Measurements from ENCODE around the gene PARP8. TPM values are rescaled to one million over a fixed set of nuclear protein-coding genes. Genes with fewer than 3 reads are reported as not detected.
"Not testable (repeated sequence)": the region's sequence is repeated elsewhere in the genome, so short reads cannot be mapped to it uniquely, and the experiment has no call there.

Gene PARP8, protein sequence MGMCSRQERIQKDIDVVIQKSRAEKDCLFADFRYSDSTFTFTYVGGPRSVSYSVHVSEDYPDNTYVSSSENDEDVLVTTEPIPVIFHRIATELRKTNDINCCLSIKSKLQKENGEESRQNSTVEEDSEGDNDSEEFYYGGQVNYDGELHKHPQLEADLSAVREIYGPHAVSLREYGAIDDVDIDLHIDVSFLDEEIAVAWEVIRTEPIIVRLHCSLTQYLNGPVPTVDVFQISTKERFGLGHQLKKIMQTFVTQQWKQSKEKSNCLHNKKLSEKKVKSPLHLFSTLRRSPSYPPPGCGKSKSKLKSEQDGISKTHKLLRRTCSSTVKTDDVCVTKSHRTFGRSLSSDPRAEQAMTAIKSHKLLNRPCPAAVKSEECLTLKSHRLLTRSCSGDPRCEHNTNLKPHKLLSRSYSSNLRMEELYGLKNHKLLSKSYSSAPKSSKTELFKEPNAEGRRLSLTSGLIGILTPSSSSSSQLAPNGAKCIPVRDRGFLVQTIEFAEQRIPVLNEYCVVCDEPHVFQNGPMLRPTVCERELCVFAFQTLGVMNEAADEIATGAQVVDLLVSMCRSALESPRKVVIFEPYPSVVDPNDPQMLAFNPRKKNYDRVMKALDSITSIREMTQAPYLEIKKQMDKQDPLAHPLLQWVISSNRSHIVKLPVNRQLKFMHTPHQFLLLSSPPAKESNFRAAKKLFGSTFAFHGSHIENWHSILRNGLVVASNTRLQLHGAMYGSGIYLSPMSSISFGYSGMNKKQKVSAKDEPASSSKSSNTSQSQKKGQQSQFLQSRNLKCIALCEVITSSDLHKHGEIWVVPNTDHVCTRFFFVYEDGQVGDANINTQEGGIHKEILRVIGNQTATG
- total RNA-seq, result 0.42 and 0.51 TPM in 2 replicates

DNA sequence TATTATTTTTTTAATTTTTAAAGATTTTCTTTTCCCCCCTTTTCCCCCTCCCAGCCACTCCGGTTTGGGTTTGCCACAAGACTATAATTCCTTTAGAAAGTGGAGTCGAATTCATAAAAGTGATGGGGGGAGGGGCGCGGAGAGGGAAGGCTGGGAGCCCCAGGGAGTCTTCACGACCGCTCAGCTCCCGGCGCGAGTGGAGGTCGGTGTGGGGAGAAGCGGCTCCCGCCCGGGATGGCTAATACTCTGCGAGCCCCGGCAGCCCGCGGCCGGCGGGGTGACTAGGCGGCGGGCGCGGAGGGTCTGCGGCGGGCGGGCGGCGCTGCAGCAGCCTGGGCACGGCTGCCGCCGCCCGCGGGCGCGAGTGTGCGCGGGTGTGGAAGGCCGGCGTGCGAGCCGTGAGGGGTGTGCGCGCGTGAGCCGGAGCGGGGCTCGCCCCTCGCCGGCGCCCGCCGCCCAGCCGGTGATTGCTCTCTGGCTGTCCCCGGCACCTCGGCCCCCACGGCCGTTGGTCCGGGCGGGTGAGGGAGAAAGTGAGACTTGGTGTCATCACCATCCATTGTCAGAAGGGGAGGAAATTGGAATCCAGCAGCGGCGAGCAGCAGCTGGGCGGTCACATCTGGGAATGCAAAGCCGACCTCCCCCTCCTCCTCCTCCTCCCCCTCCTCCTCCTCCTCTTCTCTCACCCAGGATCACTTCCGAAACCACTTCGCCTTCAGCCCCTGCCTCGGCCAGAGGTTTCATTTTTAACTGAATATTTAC lies at the start of gene PARP8:
TSS of gene PARP8 (plus strand) at position 377 of the 762 bp plus-strand sequence. CDS start 459 bp downstream, outside the sequence.
- DNase-seq, result peak; percentile 7

DNA sequence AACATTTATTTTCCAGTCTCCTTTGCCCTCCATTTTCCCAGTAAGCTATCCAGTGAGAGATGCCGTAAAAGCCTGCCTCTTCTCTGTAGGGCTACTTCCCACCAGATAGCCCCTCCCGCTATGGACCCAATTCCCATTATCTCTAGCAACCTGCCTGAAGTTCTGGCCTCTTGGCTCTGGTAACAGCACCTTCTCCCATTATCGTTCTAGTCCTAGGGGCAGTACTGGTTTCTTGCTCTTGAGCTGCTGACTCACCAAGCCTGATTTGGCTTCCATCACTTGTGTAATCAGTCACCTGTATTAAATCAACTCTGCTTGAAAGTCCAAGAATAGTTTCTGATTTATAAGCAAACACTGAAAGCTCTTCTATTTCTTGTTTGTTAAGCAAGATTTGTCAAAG lies 42.8 kb upstream of the PARP8 start:
- DNase-seq, result no peak

DNA sequence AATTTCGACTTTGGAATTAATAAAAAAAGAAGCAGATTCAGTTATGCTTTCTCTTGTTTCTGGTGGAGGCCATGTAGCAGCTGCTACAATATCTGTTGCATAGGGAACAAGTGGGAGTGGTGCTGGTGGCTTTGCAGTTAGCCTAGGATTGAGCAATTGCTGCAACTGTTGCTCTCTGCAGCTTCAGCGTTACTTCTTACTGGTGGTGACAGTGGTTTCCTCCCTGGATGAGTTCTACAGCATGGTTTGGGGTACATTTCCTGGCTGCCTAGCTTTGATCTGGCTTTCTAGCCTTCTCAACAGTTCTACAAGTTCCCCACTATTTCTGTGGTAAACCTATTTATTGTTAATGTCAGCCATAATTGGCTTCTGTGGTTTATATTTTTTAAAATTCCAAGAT lies 31.6 kb upstream of the PARP8 start:
- DNase-seq, result not testable (repeated sequence)

DNA sequence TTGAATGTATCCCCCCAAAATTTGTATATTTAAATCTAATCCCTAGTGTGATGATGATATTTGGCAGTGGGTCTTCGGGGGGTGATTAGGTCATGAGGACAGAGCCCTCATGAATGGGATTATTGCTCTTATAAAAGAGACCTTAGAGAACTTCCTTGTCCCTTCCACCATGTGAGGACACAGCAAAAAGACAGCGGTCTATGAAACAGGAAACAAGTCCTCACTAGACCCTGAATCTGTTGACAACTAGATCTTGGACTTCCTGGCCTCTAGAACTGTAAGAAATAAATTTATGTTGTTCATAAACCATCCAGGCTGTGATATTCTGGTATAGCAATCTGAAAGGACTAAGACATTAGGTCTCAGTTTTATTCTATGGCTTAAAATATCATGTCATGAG lies 28.9 kb upstream of the PARP8 start:
- not testable (repeated sequence) for DNase-seq

DNA sequence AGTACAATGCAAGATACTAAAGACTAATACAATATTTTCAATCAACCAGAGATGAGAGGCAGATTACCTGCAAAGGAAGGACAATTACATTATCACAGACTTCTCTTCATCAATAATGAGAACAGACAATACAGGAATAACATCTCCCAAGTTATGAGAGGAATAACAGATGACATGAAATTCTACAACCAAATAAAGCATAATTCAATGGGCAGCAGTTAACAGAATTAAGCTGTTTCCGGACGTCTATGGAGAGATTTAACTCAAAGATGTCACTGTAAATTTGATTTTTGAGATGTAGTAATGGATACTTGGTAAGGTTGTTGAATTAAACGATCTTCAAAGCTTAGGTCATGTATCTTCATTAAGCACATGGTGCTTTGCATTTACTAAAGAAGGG lies 19.8 kb upstream of the PARP8 start:
- DNase-seq, result no peak

DNA sequence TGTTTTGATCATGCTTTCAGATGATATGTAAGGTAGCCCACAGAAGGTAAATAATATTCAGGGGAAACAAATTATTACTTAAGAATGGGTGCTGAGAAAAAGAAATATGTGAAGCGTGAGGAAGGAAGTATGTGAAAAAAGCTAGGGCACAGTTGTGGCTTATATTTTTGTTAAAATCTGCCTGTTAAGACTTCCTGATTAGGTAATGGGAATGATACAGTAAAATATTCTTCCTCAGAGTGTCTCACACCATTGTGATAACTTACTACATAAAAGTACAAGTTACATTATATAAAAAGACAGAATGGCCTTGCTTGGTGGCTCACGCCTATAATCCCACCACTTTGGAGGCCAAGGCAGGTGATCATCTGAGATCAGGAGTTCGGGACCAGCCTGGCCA lies 18.7 kb upstream of the PARP8 start:
- no peak for DNase-seq

DNA sequence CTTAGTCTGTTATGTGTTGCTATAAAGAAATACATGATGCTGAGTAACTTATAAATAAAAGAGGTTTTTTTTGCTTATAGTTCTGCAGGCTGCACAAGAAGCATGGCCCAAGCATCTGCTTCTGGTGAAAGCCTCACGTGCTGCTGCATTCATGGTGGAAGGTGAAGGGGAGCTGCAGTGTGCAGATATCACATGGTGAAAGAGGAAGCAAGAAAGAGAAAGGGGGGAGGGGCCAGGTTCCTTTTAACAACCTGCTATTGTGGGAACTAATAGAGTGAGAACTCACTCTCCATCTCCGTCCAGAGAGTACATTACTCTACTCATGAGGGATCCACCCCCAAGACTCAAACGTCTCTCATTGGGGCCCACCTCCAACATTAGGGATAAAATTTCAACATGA lies 12.5 kb upstream of the PARP8 start:
- no peak for DNase-seq

DNA sequence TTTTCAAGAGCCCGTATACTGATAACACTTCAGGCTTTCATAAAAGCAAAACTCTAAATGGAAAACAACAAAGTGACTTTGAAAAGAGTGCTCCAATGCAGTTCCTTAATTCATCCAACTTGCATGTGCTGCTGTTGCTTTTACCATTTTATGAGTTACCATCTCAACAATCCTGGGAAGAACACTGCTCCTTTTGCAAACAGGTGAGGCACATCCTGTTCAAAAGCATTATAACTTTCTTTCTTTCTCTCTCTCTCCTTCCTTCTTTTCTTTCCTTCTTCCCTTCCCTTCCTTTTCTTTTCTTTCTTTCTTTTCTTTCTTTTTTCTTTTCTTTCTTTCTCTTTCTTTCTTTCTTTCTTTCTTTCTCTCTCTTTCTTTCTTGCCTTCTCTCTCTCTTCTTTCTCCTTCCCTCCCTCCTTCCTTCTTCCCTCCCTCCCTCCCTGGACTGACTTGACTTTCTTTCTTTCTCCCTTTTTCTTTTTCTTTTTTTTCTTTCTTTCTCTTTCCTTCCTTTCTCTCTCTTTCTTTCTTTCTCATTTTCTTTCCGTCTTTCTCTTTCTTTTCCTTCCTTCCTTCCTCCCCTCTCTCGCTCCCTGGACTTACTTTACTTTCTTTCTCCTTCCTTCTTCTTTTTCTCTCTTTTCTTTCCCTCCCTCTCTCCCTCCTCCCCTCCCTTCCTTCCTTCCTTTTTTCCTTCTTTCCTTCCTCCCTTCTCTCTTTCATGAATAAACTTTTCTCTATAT lies 11.2 kb upstream of the PARP8 start:
- no peak for DNase-seq

DNA sequence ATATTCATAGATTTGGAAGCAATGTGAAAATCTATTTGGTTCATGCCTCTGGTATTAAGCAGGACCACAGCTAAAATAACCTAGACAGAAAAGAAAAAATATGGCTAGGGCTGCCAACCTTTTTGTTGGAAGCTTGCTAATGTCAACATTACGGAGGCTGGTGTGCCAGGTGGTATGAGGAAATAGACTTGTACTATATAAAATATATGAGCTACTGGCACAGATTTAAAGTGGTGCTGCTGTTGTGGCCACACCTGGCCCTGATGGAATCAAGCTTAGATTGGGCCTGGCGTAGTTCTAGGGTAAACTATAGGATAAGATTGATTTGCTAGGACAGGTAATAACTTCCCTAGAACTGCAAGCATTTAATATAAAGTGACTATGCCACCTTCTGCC lies 10.6 kb upstream of the PARP8 start:
- no peak for DNase-seq

DNA sequence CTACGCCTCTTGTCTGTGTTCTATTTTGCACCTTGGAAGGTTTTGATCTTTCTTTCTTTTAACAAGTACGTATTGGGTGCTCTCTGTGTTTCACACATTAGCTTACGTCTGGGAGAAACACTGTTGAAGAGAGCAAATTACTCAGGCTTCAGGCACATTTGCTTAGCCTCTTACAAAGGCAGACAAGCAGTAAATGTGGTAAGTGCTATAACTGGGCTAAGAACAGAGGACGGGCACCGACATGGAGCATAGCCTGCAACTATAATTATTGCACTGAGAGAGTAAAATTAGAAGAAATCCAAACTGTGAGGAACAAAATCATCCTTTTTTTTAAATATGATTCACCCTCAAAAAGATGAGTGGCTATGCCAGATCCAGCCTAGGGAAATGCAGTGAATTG lies 9.4 kb upstream of the PARP8 start:
- no peak for DNase-seq

DNA sequence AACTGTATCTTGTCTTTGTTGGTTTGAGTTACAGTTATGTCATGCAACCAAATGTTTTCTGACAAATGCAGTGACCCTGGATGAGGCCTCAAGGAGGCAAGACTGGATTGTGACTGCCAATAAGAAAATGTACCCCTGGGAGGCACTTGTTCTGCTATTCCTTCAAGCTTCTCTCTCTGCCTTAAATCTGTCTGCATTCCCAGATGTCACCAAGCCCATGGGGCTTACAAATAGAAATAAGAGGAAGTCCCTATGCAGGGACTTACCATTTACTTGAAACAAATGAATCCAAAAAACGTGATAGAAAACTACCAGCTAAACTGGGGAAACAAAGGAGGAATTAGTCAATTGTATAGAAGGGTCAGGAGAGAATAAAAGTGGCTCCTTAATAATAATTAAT lies 8.2 kb upstream of the PARP8 start:
- DNase-seq, result no peak

DNA sequence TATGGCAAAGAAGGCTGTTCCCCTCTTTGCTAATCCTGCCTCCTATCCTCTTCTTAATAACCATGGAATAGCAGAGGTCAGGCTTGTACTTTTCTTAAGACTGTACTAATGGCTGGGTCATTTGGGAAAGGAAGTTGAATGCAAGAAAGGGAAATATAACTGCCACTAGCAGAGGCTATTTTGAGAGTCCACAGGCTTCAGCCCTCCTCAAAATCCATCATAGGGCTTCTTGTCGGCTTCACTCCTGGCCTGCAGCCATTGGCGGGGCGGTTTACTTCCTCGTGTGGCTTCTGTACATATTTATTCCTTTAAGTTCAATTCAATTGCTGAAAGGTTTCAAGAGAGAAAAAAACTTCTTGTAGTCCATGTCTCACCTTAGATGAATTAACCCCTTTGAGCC lies 2.8 kb upstream of the PARP8 start:
- no peak for DNase-seq

DNA sequence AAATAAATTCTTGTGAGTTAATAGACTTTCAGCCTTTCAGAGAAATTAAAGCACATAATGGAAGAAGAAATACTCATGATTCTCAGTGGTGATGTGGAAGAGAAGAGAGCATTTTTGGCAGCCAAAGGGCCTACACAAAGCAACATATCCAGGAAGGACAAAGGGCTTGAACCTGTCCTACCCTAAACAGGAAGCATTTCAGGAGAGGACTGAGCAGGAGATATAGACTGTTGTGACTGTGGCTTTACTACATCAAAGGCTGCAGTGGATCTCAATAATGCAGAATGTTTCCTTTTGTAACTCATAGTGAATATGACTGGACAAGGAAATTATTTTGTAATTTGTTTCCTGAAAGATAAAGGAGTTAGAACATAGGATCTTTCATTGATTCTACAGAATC lies 1.3 kb upstream of the PARP8 start:
- no peak for DNase-seq

DNA sequence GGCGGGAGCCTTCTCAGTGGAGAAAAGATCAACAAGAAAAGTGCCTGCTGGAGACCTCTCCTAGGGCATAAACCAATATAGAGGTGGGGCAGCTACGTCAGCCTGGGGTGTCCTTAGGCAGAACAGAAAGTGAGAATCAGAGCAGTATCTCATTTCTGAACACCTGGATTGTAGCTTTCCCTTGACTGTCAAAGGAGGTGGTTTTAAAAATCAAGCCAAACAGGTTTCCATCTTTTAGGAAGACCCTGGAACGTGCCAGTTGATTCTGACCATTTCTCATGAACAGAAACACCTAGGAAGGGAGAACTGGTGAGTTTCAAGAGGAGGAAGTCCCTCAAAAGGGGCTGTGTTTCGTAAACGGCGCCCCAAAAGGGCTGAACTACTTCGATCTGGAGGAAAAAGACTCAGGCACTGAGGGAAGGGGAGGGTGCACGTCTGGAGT lies 655 bp upstream of the PARP8 start:
- not testable (repeated sequence) for DNase-seq

DNA sequence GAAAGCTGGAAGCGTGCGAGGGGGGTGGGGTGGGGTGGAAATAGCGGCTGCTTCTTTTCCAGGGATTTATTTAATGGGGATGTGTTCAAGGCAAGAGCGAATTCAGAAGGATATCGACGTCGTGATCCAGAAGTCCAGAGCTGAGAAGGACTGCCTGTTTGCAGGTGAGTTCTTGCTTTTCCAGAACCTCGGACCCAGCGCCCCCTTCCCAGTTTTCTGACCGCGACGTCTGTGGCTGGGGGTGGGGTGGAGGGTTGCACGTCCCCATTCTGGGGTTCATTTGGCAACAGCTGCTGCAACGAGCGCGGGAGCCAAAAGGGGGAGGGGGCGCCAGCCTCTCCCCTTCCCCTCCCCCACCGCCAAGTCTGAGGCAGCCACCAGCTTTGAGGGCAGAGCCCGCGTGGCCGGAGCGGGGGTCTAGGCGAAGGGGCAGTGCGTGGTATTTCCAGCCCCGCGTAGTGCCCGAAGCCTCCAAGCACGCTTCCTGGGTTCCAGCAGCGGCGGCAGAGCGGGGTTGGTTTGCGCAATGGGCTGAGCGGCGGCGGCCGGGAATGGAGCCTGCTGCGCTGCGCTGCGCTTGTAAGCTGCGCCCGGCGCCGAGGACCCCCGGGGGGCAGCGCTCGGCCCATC lies 701 bp downstream of the PARP8 start:
- DNase-seq, result peak; percentile 18

DNA sequence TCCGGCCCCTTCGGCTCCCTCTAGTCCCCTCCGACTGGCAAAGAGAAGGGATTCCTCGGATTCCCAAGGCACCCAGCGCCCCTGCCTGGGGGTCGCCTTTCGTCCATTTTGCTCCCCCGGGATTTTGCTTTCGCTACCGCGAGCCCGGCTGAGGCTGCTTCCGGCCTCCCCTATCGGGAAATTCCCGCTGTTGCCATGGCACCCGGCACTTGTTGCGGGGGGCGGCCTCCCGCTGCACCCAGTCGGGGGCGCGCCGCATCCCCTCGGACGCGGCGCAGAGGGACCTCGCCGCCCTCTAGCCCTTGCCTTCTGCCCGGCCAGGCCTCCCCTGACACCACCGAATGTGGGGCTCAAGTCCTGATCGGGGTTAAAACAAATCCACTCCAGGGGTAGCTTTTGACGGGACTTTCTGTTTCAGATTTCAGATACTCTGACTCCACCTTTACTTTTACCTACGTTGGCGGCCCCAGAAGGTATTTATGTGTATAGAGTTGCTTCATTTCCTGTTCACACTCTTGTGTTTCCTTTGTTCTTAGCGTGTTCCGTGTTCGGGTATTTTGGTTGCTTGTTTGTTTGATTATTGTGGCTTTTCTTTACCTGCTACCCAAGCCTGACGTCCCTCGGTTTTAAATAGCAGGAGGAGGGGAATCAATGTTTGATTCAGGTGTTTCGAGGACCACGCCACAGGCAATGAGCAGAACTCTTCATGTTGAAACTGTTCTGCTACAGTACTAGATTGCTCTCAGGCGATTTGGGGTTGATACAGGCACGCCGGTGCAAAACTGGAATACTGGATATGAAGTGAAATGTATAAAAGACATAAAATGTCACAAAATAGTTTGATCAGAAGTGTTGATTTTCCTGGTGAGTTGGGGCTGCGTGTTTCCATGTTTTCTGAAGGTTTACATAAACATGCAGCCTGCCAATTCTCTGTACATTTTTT lies 1.5 kb downstream of the PARP8 start:
- DNase-seq, result peak; percentile 27

DNA sequence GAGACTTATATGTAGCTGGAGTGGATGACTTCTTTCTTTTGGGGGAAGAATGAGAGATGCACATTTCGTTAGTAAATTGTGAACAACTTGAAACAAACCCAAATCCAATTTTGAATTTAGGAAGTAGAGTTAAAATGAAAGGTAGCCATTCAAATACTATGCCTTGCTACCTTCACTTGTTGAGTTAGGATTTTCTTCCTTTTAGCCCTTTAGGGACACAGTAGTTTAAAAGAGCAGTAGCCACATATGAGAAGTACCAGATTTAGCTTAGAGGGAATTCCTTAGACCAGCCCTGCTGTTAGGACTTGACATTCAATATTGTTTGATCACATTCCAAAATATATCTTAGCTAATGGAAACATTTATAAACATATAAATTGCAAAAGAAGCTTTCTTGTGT lies 2.2 kb downstream of the PARP8 start:
- not testable (repeated sequence) for DNase-seq

DNA sequence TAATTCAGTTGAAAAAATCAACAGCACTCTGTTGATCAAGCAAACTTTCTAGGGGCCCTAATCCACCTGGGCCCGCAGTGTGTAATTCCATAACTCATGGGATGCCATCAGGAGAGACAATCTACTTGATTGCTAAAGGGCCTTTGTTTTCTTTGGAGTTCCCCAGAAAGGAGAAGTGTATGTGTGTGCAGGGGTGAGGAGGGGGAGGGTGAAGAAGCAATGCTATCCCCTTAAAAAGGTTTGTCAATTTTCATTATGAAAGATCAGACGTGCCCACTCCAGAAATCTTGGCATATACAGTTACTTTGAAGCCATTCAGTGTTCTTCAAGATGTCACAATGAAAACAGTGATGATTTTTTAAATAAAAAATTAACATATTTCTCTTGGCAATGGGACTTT lies 6.2 kb downstream of the PARP8 start:
- no peak for DNase-seq

DNA sequence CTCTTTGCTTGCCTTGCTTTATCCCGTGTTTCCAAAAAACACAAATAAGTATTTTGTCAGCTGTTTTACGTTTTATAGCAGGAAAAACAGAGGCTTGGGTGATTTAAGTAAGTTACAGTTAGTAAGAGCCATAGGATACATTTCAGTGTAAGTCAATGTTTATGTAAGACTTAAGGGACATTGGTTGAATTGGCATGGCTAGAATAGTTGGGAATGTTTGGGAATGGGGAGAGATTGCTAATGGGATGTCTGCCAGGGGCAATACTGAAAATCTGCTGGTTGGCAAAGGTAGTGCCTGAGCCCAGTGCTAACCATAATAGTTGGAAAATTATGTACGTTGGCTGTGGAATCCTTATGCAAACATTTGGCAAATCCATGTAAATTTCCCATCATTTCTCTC lies 7.0 kb downstream of the PARP8 start:
- not testable (repeated sequence) for DNase-seq

DNA sequence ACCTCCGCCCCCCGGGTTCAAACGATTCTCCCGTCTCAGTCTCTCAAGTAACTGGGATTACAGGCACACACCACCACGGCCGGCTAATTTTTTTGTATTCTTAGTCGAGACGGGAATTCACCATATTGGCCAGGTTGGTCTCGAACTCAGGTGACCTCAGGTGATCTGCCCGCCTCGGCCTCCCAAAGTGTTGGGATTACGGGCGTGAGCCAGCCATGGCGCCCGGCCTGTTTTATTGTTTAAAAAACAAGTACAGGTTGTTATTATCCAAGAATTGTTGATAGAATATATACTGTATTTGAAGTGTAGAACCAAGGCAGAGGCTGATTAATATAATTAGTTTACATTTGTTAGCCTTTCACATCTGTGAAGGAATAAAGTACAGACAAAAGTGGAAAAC lies 8.9 kb downstream of the PARP8 start:
- DNase-seq, result no peak

DNA sequence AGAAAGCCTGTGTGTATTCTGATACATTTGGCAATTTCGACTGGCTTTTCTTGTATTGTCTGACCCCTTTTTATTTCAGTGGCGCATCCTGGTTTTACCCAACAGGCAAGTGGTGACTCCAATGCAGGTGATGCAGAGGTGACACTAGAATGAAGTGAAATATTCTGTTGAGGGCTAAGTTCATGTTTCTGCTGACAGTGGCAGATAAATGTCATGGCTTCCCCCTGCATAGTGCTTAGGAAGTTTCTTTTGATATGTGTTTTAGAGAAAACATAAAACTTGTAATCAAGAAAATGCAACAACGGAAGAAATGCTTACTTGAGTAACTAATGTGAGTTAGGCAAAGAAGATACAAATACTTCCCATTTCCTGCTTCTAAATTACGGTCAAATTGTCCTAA lies 13.1 kb downstream of the PARP8 start:
- not testable (repeated sequence) for DNase-seq
